ENCODE results near the gene GATM. TPM values are rescaled to one million over a fixed set of nuclear protein-coding genes. Genes with fewer than 3 reads are reported as not detected.

The GATM gene
- 81.7 TPM for polyA plus RNA-seq (2012; ENCODE audit: missing spikeins)

- TF ChIP-seq POLR2AphosphoS5 (IDR thresholded peaks at IDR 0.05; ENCODE audit: low read depth, low read length) (peak; percentile 94), POLR2A (IDR thresholded peaks at IDR 0.05; ENCODE audit: low read depth, low read length) (peak; percentile 96), TAF1 (IDR thresholded peaks at IDR 0.05; ENCODE audit: borderline replicate concordance, low read depth, low read length) (no peak)
- DNase-seq (ENCODE audit: insufficient read length) (peak; percentile 80), FAIRE-seq (no peak)
Observed at GRCh38 chr15:45378149-45378912, at the start of gene GATM. Gene GATM, minus strand, starts transcription at chr15:45378544. Its CDS starts 91 bp downstream, at chr15:45378453.

GRCh38 chr15:45427085-45427484 lies 48.7 kb upstream of the GATM start:
- no peak for TF ChIP-seq POLR2AphosphoS5 (IDR thresholded peaks at IDR 0.05; ENCODE audit: low read depth, low read length)
- no peak for TF ChIP-seq TAF1 (IDR thresholded peaks at IDR 0.05; ENCODE audit: borderline replicate concordance, low read depth, low read length)
- no peak for TF ChIP-seq POLR2A (IDR thresholded peaks at IDR 0.05; ENCODE audit: low read depth, low read length)
- no peak for FAIRE-seq
- no peak for DNase-seq (ENCODE audit: insufficient read length)

- TF ChIP-seq POLR2AphosphoS5 (IDR thresholded peaks at IDR 0.05; ENCODE audit: low read depth, low read length) (no peak), POLR2A (IDR thresholded peaks at IDR 0.05; ENCODE audit: low read depth, low read length) (no peak), TAF1 (IDR thresholded peaks at IDR 0.05; ENCODE audit: borderline replicate concordance, low read depth, low read length) (no peak)
- no peak for DNase-seq (ENCODE audit: insufficient read length)
- no peak for FAIRE-seq
Observed at GRCh38 chr15:45425135-45425534, 46.8 kb upstream of the GATM start.

GRCh38 chr15:45424429-45424828 lies 46.1 kb upstream of the GATM start:
- DNase-seq (ENCODE audit: insufficient read length): no peak
- no peak for TF ChIP-seq TAF1 (IDR thresholded peaks at IDR 0.05; ENCODE audit: borderline replicate concordance, low read depth, low read length)
- no peak for TF ChIP-seq POLR2AphosphoS5 (IDR thresholded peaks at IDR 0.05; ENCODE audit: low read depth, low read length)
- TF ChIP-seq POLR2A (IDR thresholded peaks at IDR 0.05; ENCODE audit: low read depth, low read length): no peak
- FAIRE-seq: no peak

- FAIRE-seq (peak; percentile 48), DNase-seq (ENCODE audit: insufficient read length) (no peak)
- TF ChIP-seq POLR2AphosphoS5 (IDR thresholded peaks at IDR 0.05; ENCODE audit: low read depth, low read length) (no peak), TAF1 (IDR thresholded peaks at IDR 0.05; ENCODE audit: borderline replicate concordance, low read depth, low read length) (no peak), POLR2A (IDR thresholded peaks at IDR 0.05; ENCODE audit: low read depth, low read length) (no peak)
Observed at GRCh38 chr15:45417303-45417950, 39.1 kb upstream of the GATM start.

- no peak for DNase-seq (ENCODE audit: insufficient read length)
- FAIRE-seq: no peak
- TF ChIP-seq POLR2A (IDR thresholded peaks at IDR 0.05; ENCODE audit: low read depth, low read length) (no peak), TAF1 (IDR thresholded peaks at IDR 0.05; ENCODE audit: borderline replicate concordance, low read depth, low read length) (no peak), POLR2AphosphoS5 (IDR thresholded peaks at IDR 0.05; ENCODE audit: low read depth, low read length) (no peak)
Observed at GRCh38 chr15:45414215-45414885, 36.0 kb upstream of the GATM start.

GRCh38 chr15:45409596-45409995 lies 31.3 kb upstream of the GATM start:
- DNase-seq (ENCODE audit: insufficient read length) (no peak), FAIRE-seq (peak; percentile 24)
- TF ChIP-seq POLR2AphosphoS5 (IDR thresholded peaks at IDR 0.05; ENCODE audit: low read depth, low read length) (no peak), TAF1 (IDR thresholded peaks at IDR 0.05; ENCODE audit: borderline replicate concordance, low read depth, low read length) (no peak), POLR2A (IDR thresholded peaks at IDR 0.05; ENCODE audit: low read depth, low read length) (no peak)

- no peak for TF ChIP-seq POLR2A (IDR thresholded peaks at IDR 0.05; ENCODE audit: low read depth, low read length)
- TF ChIP-seq TAF1 (IDR thresholded peaks at IDR 0.05; ENCODE audit: borderline replicate concordance, low read depth, low read length): no peak
- no peak for TF ChIP-seq POLR2AphosphoS5 (IDR thresholded peaks at IDR 0.05; ENCODE audit: low read depth, low read length)
- no peak for FAIRE-seq
- no peak for DNase-seq (ENCODE audit: insufficient read length)
Observed at GRCh38 chr15:45407786-45408185, 29.4 kb upstream of the GATM start.

GRCh38 chr15:45402955-45403877 lies 24.9 kb upstream of the GATM start:
- TF ChIP-seq POLR2AphosphoS5 (IDR thresholded peaks at IDR 0.05; ENCODE audit: low read depth, low read length): no peak
- no peak for TF ChIP-seq TAF1 (IDR thresholded peaks at IDR 0.05; ENCODE audit: borderline replicate concordance, low read depth, low read length)
- TF ChIP-seq POLR2A (IDR thresholded peaks at IDR 0.05; ENCODE audit: low read depth, low read length): no peak
- FAIRE-seq (peak; percentile 17), DNase-seq (ENCODE audit: insufficient read length) (peak; percentile 41)

- TF ChIP-seq TAF1 (IDR thresholded peaks at IDR 0.05; ENCODE audit: borderline replicate concordance, low read depth, low read length) (no peak; the same call in none of the 2 replicates), POLR2A (IDR thresholded peaks at IDR 0.05; ENCODE audit: low read depth, low read length) (peak; percentile 94), POLR2AphosphoS5 (IDR thresholded peaks at IDR 0.05; ENCODE audit: low read depth, low read length) (peak; percentile 93)
- DNase-seq (ENCODE audit: insufficient read length): peak; percentile 80
- FAIRE-seq: peak; percentile 99
Observed at GRCh38 chr15:45402162-45402954, 24.0 kb upstream of the GATM start.

All from GM12892 (cell line).